ENCODE results near the gene COX18. TPM values are rescaled to one million over a fixed set of nuclear protein-coding genes. Genes with fewer than 3 reads are reported as not detected.

The COX18 gene
- total and polyA plus RNA-seq, 3 donors from 2014 or later: 16.9 to 38.0 (median 32.7) TPM

GRCh38 chr4:73099143-73099542 lies 29.6 kb upstream of the COX18 start:
- intact Hi-C loops (cut with DNase I; ENCODE audit: low total_unique reads): no loop called here
- H3K4me1 ChIP-seq: no peaks in the 10 kb centered on the region
- no peak for DNase-seq
- H3K4me3 ChIP-seq: no peak overlapping the region
- no peaks in the 10 kb centered on the region for H3K27me3 ChIP-seq
- 87 to 96% methylated on average over 6 to 7 of the region's 7 CpGs for WGBS, 2 donors
- no peaks in the 10 kb centered on the region for H3K9me3 ChIP-seq
- no peaks in the 10 kb centered on the region for H3K36me3 ChIP-seq (ENCODE audit: low read depth, missing control alignments)
- TF ChIP-seq CTCF (IDR thresholded peaks at IDR 0.05): no peak
- no peak for TF ChIP-seq POLR2A (IDR thresholded peaks at IDR 0.05)
- no peak overlapping the region for H3K27ac ChIP-seq

- no peaks in the 10 kb centered on the region for H3K27me3 ChIP-seq
- TF ChIP-seq CTCF (IDR thresholded peaks at IDR 0.05) (no peak), POLR2A (IDR thresholded peaks at IDR 0.05) (no peak)
- no peaks in the 10 kb centered on the region for H3K36me3 ChIP-seq (ENCODE audit: low read depth, missing control alignments)
- no peak for DNase-seq
- H3K27ac ChIP-seq: no peak overlapping the region
- intact Hi-C loops (cut with DNase I; ENCODE audit: low total_unique reads): no loop called here
- no peaks in the 10 kb centered on the region for H3K9me3 ChIP-seq
- no peak overlapping the region for H3K4me3 ChIP-seq
- no peaks in the 10 kb centered on the region for H3K4me1 ChIP-seq
- 85 to 89% methylated on average over 7 of the region's 7 CpGs for WGBS, 2 donors
These were observed 29.2 kb upstream of the COX18 start for GRCh38 chr4:73098713-73099112.

GRCh38 chr4:73098016-73098415 lies 28.5 kb upstream of the COX18 start:
- Histone ChIP-seq H3K27ac (no peak overlapping the region), H3K36me3 (ENCODE audit: low read depth, missing control alignments) (no peaks in the 10 kb centered on the region), H3K9me3 (no peaks in the 10 kb centered on the region), H3K4me1 (no peaks in the 10 kb centered on the region), H3K4me3 (no peak overlapping the region), H3K27me3 (no peaks in the 10 kb centered on the region)
- DNase-seq: no peak
- intact Hi-C loops (cut with DNase I; ENCODE audit: low total_unique reads): no loop called here
- TF ChIP-seq POLR2A (IDR thresholded peaks at IDR 0.05): no peak
- 72 to 89% methylated on average over 4 of the region's 4 CpGs for WGBS, 2 donors

- Histone ChIP-seq H3K9me3 (no peaks in the 10 kb centered on the region), H3K4me1 (no peaks in the 10 kb centered on the region), H3K27ac (no peak overlapping the region), H3K36me3 (ENCODE audit: low read depth, missing control alignments) (no peaks in the 10 kb centered on the region), H3K27me3 (no peaks in the 10 kb centered on the region), H3K4me3 (no peak overlapping the region)
- no peak for DNase-seq
- WGBS, 2 donors: 48 to 55% methylated on average over 1 of the region's 1 CpG
- intact Hi-C loops (cut with DNase I; ENCODE audit: low total_unique reads): no loop called here
- TF ChIP-seq POLR2A (IDR thresholded peaks at IDR 0.05) (no peak), CTCF (IDR thresholded peaks at IDR 0.05) (no peak)
These were observed 23.4 kb upstream of the COX18 start for GRCh38 chr4:73092868-73093267.

- no peak overlapping the region for H3K4me3 ChIP-seq
- intact Hi-C loops (cut with DNase I; ENCODE audit: low total_unique reads): no loop called here
- TF ChIP-seq POLR2A (IDR thresholded peaks at IDR 0.05) (no peak), CTCF (IDR thresholded peaks at IDR 0.05) (no peak)
- H3K27me3 ChIP-seq: no peaks in the 10 kb centered on the region
- DNase-seq: no peak
- H3K9me3 ChIP-seq: no peaks in the 10 kb centered on the region
- WGBS, 2 donors: 91 to 100% methylated on average over 1 of the region's 1 CpG
- H3K27ac ChIP-seq: no peak overlapping the region
- no peaks in the 10 kb centered on the region for H3K36me3 ChIP-seq (ENCODE audit: low read depth, missing control alignments)
- no peaks in the 10 kb centered on the region for H3K4me1 ChIP-seq
These were observed 21.2 kb upstream of the COX18 start for GRCh38 chr4:73090738-73091137.
